Measurements from ENCODE around the gene MARCKS.

MARCKS gene

DNA sequence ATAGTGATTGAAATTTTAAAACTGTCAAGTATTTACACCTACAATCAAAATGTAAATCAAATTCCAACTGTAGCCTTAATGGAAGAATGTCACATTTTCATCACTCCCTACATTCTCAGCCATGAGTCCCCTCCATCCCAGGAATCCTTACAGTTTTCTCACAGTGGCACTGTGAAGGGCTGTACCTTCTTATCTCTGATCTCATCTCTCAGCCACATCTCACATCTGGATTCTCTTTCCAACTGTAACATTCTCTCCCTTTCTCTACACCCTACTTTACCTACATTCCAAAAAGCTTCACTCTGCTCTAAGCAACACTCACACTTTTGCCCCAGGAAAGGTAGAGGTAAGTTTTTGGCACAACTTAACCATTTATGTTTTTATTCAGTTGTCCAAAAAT lies 8.9 kb upstream of the MARCKS start:
- TF ChIP-seq, protein P1, sequence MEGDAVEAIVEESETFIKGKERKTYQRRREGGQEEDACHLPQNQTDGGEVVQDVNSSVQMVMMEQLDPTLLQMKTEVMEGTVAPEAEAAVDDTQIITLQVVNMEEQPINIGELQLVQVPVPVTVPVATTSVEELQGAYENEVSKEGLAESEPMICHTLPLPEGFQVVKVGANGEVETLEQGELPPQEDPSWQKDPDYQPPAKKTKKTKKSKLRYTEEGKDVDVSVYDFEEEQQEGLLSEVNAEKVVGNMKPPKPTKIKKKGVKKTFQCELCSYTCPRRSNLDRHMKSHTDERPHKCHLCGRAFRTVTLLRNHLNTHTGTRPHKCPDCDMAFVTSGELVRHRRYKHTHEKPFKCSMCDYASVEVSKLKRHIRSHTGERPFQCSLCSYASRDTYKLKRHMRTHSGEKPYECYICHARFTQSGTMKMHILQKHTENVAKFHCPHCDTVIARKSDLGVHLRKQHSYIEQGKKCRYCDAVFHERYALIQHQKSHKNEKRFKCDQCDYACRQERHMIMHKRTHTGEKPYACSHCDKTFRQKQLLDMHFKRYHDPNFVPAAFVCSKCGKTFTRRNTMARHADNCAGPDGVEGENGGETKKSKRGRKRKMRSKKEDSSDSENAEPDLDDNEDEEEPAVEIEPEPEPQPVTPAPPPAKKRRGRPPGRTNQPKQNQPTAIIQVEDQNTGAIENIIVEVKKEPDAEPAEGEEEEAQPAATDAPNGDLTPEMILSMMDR (conservative IDR thresholded peaks at IDR 0.05; ENCODE audit: low read depth, low read length): no peak
- DNase-seq (ENCODE audit: low read depth): no peak
- no peak overlapping the region for H3K4me3 ChIP-seq (ENCODE audit: low read length)

DNA sequence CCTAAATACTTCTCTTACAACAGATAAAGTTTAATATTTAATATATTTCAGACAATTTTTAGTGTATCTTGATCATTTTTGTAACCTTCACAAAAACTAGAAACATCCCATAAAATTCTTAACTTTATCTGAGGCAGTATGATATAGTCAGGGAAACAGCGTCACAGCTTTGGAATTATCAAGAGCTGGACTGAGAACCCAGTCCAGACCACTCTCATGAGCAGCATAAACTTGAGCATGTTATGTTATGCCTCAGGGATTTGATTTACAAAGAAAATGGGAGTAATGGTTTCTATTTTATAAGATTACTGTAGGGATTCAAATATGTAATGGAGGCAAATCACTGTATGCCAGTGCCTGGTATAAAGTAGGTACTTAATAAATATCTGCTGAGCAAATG lies 8.3 kb upstream of the MARCKS start:
- TF ChIP-seq, protein P1 (conservative IDR thresholded peaks at IDR 0.05; ENCODE audit: low read depth, low read length): no peak
- no peak for DNase-seq (ENCODE audit: low read depth)
- H3K4me3 ChIP-seq (ENCODE audit: low read length): no peak overlapping the region

DNA sequence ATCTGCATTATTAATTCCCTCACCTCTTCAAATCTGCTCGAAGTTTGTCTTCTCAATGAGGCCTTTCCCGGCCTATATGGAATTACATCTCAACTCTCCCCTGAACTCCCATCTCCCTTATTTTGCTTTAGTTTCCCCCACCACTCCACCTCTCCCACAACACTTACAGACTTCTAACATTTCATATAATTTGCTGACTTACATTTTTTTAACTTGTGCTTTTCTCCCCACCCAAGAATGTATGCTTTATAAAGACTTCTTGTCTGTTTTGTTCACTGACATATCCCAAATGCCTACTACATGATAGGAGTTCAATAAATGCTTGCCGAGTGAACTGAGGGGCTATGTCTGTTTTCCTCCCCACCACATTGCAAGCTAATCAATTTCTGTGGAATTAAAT lies 3.9 kb upstream of the MARCKS start:
- H3K4me3 ChIP-seq (ENCODE audit: low read length): no peak overlapping the region
- TF ChIP-seq, protein P1 (conservative IDR thresholded peaks at IDR 0.05; ENCODE audit: low read depth, low read length): no peak
- no peak for DNase-seq (ENCODE audit: low read depth)

DNA sequence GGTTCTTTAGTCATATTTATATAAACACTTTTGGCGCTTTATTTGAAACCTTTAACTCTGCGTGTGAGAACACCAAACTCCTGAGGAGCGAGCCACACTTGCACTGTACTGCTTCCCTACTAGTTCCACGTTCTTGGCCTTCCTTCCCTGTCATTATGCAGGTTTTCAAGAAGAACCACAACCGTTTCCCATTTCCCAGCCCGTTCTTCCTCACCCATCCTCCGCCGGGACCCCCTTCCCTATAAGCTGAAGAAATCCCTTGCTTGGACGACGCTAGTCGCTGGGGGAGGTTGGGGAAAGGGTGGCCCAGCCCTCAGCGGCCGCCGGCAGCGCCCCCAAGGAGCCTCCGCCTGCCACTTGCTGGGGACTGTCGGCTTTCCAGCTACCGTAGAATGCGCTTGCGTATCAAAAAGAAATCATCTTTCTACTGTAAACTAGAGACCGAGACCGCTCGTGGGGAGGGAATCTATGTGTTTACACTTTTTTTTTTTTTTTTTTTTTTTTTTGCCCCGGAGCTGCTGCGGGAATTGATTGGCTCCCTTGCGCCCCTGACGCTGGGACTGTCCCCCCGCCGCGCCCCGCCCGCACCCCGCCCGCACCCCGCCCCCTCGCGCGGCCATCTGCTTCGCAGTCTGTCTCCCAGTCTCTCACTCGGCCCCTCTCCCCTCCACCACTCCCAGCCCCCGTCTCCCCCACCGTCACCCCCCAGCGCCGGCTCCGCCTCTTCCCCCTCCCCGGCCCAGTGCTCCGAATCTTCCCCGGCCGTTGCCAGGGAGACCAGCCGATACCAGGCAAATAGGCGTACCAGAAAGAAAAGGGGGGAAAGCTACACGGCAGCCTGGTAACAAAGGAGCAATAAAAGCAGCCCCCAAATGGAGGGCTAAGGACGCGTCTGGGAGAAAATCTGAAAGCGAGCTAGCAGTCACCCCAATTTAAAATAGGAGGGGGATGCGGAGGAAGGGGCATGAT lies 2.3 kb upstream of the MARCKS start:
- no peak for DNase-seq (ENCODE audit: low read depth)
- TF ChIP-seq, protein P1 (conservative IDR thresholded peaks at IDR 0.05; ENCODE audit: low read depth, low read length): peak; percentile 32
- H3K4me3 ChIP-seq (ENCODE audit: low read length): peak overlapping the region; percentile 100

DNA sequence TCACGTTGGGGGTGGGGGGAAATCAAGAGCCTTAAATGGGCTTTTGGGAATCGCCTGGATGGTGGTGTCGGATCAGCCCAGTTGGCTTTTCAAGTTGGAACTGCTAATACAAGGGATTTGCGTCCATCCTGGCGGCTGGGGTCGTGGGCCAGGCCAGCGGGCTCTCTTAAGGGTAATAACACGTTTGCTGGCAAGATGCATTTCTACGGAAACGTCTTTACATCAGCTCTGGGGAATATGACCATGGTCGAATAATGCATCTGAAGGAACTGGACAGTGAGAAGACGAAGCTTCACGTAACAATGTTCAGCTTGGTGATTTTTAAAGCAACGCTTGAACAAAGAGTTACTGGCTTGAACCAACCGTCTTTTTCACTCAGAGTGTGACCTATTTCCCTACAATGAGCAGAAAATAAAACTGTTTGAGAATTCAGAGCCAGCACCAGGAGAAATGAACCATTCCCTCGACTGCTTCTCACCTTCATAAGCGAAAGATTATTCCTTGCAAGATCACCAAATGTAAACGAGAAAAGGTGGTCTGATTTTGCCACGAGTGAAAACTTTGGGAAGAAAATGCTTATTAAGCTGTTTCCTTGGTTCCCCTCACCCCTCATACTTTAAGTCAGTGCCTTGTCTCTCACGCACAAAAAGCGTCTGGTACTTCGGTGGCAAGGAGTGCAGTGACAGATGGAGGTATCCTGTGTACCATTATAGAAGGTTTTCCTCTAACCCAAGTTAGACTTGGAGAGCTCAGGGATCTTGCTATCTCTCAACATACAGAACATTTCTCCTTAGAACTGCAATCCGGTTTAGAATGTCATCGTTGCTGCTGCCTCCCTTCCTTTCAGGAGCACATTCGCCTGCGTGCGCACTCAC lies 1.4 kb upstream of the MARCKS start:
- no peak for DNase-seq (ENCODE audit: low read depth)
- TF ChIP-seq, protein P1 (conservative IDR thresholded peaks at IDR 0.05; ENCODE audit: low read depth, low read length): no peak
- H3K4me3 ChIP-seq (ENCODE audit: low read length): peak overlapping the region; percentile 100

DNA sequence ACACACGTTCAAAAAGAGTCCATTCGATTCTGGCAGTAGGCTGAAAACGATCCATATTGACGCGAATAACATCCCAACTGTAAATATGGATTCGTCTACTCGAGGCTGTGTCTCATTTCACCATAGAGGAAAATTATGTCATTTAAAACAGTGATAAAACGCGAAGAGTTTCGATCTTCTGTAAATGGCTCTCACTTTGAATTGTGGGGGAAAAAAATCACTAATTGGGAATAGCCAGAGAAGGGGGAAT lies 845 bp upstream of the MARCKS start:
- TF ChIP-seq, protein P1 (conservative IDR thresholded peaks at IDR 0.05; ENCODE audit: low read depth, low read length): no peak
- DNase-seq (ENCODE audit: low read depth): no peak
- peak overlapping the region; percentile 100 for H3K4me3 ChIP-seq (ENCODE audit: low read length)

Data from retinal pigment epithelial cell (primary cell).